Midbrain (tissue), 1 donor: ENCODE measurements around the gene ANKRD2.

Source experiments
- DNase-seq: peaks from one replicate; lab custom pipeline; 2025; lab: John Stamatoyannopoulos, UW

ANKRD2 gene

DNA sequence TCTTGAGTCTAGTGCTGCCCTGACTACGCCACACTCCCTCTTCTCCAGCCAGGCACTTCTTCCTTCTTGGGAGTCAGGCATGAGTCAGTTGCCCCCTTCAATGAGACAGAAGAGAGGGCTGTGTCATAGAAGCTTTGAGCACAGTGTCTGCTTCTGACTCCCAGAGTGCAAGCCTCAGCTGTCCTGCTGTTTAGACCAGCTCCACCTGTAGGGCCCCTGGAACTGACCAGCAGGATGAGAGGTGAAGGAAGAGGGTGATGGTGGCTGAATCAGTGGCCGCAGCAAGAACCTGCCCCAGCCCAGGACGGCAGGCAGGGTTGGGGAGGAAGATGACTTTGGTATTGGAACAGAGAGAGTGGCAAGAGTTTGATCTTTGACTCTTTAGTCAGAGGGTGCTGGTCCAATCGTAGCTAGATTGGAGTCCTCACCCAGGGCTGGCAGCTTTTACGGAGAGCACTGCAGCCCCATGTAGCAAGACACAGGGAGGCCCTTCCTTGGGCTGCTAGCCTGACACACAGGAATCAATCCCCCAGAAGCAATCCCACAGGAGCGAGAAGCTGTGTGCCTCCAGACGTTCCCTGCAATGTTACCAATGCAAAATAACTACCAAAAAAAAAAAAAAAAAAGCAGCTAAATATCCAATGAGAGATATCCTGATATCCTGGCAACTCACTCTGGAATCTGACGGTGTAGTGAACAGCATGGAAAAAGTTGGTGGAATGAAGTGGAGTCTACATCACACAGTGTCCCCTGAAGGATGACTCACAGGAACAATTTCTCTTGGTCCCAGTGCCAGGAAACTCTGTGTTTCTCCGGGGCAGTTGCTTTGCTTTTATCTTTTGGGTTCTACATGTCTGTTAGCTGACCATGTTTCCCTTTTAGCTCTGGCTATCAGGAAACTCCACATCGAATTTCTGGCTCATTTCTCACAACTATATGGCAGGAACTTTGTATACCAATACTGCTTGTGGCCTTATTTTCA is 23.8 kb downstream of the ANKRD2 start:
- DNase-seq: no peak

DNA sequence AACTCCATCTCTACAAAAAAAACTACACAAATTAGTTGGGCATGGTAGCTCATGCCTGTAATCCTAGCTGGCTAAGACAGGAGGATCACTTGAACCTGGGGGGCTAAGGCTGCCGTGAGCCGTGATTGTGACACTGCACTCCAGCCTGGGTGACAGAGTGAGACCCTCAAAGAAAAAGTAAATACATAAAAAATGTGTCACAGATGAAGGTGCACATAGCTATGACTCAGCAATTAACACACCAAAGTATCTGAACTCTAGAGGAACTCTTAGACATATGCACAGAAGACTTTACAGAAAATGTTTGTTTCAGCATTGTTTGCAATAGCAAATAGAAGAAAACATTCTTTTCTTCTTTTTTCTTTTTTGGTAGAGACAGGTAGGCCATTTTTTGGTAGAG is 25.2 kb downstream of the ANKRD2 start:
- DNase-seq: no peak

GRCh38 chr10:97598407-97599271 is 26.1 kb downstream of the ANKRD2 start:
- no peak for DNase-seq

DNA sequence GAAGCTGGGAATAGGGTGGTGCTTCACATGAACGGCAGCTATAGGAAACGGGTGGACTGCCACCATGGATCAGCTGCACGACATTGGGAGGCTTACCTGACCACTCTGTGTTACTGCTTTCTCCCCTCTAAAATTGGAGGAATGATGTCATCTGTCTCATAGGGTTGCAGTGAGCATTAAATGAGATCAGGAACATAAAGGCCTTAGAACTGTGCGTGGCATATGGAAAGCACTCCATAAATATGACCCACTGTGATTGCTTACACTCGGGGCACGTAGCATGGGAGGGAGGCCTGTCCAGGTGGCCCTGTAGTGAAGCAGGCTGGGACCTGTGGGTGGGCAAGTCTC is 26.7 kb downstream of the ANKRD2 start:
- no peak for DNase-seq

- no peak for DNase-seq
Observed at GRCh38 chr10:97600616-97601015, 28.0 kb downstream of the ANKRD2 start.

DNA sequence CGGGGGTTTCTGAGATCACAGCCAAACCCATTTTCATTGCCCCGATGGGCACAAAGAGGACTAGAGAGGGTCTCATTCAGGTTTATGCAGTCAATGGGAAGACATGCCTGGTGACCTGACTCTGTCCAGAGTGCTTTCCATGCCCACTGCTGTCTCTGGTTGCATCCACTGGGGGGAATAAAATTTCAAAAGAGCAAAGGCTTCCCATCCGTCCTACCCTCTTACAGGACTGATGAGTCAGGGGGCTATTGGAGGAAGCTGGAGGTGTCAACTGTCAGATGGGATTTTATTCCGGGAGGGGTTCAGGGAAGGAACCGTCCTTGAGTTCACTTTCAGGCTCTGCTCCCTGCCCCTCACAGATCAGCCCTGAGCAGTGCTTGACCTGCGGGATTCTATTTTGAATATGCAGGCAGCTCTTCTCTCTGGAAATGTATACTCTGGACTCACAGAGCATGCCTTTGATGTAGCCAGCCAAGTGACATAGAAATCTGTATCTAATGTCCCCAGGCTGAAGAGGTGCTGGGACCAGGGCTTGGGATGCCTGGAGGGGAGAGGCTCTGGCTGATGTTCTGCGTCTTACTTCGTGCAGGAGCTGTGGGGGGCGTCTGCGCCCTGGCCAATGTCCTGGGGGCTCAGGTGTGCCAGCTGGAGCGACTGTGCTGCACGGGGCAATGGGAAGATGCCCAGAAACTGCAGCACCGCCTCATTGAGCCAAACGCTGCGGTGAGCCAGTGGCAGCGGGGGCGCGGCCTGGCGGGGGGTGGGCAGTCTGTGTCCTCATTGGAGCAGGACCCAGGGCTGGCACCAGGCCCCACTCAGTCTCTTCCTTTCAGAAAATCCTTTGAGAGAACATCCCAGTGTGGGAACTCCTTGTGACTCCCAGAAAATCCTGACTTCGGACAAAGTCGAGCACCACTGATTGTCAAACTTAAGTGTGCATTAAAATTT is 29.0 kb downstream of the ANKRD2 start:
- DNase-seq: peak; percentile 59

DNA sequence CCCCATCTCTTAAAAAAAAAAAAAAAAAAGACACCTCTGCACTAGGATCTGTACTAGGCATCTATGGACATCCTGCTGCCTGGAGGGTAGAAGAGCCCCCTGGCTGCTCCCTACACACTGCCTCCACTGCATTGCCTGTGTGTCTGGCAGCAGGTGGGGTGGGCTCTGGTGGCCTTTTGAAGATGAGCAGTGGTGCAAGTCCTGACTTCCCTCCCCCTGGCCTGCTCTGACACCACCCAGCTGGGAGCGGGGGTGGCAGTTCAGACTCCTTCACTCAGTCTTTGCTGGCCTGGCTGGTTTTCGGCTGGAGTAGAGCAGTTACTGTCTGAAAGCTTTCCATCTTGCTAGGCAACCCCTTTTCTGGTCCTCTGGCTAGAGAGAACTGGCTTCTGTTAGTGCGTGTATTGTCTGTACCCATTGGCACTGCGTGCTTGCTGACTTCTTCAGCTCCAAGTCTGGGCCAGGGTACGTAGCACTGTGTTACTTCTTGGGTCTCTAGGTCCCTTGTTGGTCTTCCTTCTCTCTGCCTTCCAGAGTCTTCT is 34.6 kb downstream of the ANKRD2 start:
- peak; percentile 63 for DNase-seq

GRCh38 chr10:97608991-97609561 is 36.5 kb downstream of the ANKRD2 start:
- no peak for DNase-seq

- DNase-seq: no peak
Observed at GRCh38 chr10:97611473-97611872, 38.9 kb downstream of the ANKRD2 start.

DNA sequence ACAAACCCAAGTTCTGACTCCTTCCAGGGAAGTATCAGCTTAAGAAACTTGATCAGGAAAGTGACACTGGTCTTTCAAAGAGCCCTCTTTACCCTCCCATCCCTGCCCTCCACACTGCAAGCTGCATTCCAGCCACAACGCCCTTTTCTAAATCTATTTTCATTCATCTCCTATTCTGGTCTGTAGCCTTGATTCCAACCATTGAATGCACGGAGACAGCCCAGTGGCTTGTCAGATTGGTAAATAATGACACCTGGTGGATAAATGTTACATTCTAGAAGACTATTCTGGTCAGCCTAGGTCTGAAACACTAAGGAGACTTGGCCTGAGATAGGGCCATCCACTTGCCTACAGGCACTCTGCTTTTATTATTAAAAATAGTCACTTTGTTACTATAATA is 39.8 kb downstream of the ANKRD2 start:
- peak; percentile 41 for DNase-seq

GRCh38 chr10:97618285-97618684 is 45.7 kb downstream of the ANKRD2 start:
- DNase-seq: no peak

GRCh38 chr10:97618733-97619132 is 46.2 kb downstream of the ANKRD2 start:
- no peak for DNase-seq

DNA sequence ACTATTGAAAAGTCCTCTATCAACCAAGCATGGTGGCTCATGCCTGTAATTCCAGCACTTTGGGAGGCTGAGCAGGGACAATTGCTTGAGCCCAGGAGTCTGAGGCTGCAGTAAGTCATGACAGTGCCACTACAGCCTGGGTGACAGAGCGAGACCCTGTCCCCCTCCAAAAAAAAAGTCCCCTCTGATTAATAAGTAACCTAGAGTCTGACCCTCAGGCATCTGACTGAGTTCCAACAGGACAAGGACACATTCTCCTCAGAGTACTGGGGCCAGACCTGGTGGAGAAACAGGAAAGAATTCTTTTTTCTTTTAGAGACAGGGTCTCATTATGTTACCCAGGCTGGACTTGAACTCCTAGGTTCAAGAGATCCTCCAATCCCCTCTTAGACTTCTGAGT is 50.7 kb downstream of the ANKRD2 start:
- DNase-seq: no peak

DNA sequence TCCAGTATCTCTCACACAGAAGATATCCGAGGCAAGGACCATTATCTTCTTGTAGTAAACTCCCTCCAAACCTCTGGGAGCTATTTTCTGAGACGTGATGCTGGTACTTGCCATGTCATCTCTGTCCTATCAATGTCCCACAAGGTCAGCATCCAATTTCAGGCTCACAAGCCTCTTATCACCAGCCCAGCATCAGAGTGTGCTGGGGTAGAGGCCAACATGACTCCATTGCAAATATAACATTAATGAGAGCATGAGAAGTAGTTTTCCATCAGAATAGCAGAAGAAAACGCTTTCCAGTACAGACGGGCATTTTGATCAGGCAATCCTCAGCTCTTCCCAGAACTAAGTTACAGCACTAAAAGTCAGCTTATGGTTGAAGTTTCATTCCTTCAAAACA is 55.2 kb downstream of the ANKRD2 start:
- DNase-seq: no peak

GRCh38 chr10:97628228-97628627 is 55.6 kb downstream of the ANKRD2 start:
- no peak for DNase-seq

GRCh38 chr10:97629289-97629688 is 56.7 kb downstream of the ANKRD2 start:
- no peak for DNase-seq

- no peak for DNase-seq
Observed at GRCh38 chr10:97631098-97631497, 58.5 kb downstream of the ANKRD2 start.

DNA sequence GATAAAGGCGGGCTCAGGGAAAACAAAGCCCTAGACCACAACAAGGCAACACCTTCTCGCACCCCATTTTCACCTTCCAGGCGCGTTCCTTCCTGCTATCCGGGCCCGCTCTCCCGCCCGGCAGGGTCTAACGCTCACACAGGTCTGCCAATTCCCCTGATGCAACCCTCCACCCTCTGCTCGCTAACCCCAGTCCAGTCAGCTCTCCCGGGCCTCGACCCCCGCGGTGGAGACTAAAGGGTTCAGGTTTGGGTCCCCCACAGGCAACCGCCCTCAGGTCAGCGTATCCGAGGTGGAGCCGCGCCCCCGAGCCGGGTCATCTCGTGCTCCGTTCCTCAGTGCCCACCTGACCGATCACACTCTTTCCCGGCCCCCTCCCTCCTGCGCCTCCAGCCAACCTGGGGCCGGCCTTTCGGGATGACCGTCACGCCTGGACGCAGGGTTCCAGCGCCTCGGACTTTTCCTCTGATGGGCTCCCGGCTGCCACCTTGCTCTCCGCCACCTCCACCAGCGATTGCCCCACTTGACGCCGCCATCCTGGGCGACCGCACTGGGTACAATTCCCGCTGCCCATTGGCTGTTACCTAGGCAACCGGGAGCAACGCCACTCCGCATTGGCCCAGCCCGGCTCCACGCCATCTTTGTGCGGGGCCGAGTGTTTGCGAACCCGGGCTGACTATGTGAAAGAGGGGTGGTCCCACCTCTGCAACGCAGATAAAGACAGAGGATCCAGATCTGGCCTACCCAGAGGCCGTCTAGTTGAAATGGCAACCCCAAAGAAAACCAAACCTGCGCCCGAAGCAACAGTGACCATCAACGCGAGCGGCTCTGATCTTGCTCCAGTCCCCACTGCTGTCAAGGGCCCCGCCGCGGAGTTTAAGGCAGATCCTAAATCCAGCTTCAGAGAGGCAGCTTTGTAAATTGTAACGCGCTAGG is 60.6 kb downstream of the ANKRD2 start, which contains the start of gene MORN4:
MORN4 (minus strand) TSS at position 552 of the 936 bp plus-strand sequence. CDS start 13,847 bp downstream, outside the sequence.
- DNase-seq: peak; percentile 94
